Measurements from ENCODE around the gene CHSY1.

CHSY1 gene

GRCh38 chr15:101193806-101194545, 57.9 kb downstream of the CHSY1 start:
- Histone ChIP-seq H3K9ac (ENCODE audit: low read depth, low read length, poor library complexity, severe bottlenecking) (peak overlapping the region; percentile 21), H3K4me1 (ENCODE audit: insufficient read depth, low read length, poor library complexity, severe bottlenecking) (peaks cover 44% of the 10 kb centered on the region), H3F3A (ENCODE audit: low read depth) (peaks cover 9% of the 10 kb centered on the region; the same call in 1 of the 2 replicates), H3K27me3 (ENCODE audit: insufficient read depth, low read length, poor library complexity, severe bottlenecking) (no peaks in the 10 kb centered on the region), H3K4me2 (ENCODE audit: low read depth, low read length, poor library complexity, severe bottlenecking) (peak overlapping the region; percentile 81), H3K4me3 (ENCODE audit: low read length, poor library complexity, severe bottlenecking) (peak overlapping the region; percentile 53), H3K79me2 (ENCODE audit: insufficient read depth, low read length) (peaks cover 100% of the 10 kb centered on the region), H3K9me3 (ENCODE audit: insufficient read depth, low read depth, low read length) (no peaks in the 10 kb centered on the region), H3K36me3 (ENCODE audit: insufficient read depth, low read length) (no peaks in the 10 kb centered on the region; the same call in 1 of the 2 replicates), H3K9me2 (replicated peaks; ENCODE audit: low read depth, low read length) (no peaks in the 10 kb centered on the region), H2AFZ (ENCODE audit: low read length) (no peak overlapping the region), H4K20me1 (ENCODE audit: insufficient read depth, low read length, poor library complexity, severe bottlenecking) (peaks cover 97% of the 10 kb centered on the region)
- TF ChIP-seq CTCF (conservative IDR thresholded peaks at IDR 0.05; ENCODE audit: low read length) (no peak), EZH2phosphoT487 (IDR thresholded peaks at IDR 0.05; ENCODE audit: borderline replicate concordance) (no peak)

- H3K27me3 ChIP-seq (ENCODE audit: insufficient read depth, low read length, poor library complexity, severe bottlenecking) = no peaks in the 10 kb centered on the region
- H3K4me3 ChIP-seq (ENCODE audit: low read length, poor library complexity, severe bottlenecking) = no peak overlapping the region
- no peaks in the 10 kb centered on the region for H3K9me3 ChIP-seq (ENCODE audit: insufficient read depth, low read depth, low read length)
- TF ChIP-seq CTCF (conservative IDR thresholded peaks at IDR 0.05; ENCODE audit: low read length) = no peak
- TF ChIP-seq EZH2phosphoT487 (IDR thresholded peaks at IDR 0.05; ENCODE audit: borderline replicate concordance) = no peak
- H3K79me2 ChIP-seq (ENCODE audit: insufficient read depth, low read length) = peaks cover 100% of the 10 kb centered on the region
- H4K20me1 ChIP-seq (ENCODE audit: insufficient read depth, low read length, poor library complexity, severe bottlenecking) = peaks cover 97% of the 10 kb centered on the region
- H3K9me2 ChIP-seq (replicated peaks; ENCODE audit: low read depth, low read length) = no peaks in the 10 kb centered on the region
- H3K36me3 ChIP-seq (ENCODE audit: insufficient read depth, low read length) = no peaks in the 10 kb centered on the region; the same call in 1 of the 2 replicates
- no peak overlapping the region for H2AFZ ChIP-seq (ENCODE audit: low read length)
- H3F3A ChIP-seq (ENCODE audit: low read depth) = peaks cover 9% of the 10 kb centered on the region; the same call in 1 of the 2 replicates
- H3K4me1 ChIP-seq (ENCODE audit: insufficient read depth, low read length, poor library complexity, severe bottlenecking) = peaks cover 40% of the 10 kb centered on the region
- H3K4me2 ChIP-seq (ENCODE audit: low read depth, low read length, poor library complexity, severe bottlenecking) = no peak overlapping the region
- no peak overlapping the region for H3K9ac ChIP-seq (ENCODE audit: low read depth, low read length, poor library complexity, severe bottlenecking)
These were observed 58.7 kb downstream of the CHSY1 start for GRCh38 chr15:101193120-101193644.

- no peak overlapping the region for H3K4me2 ChIP-seq (ENCODE audit: low read depth, low read length, poor library complexity, severe bottlenecking)
These were observed 59.8 kb downstream of the CHSY1 start for GRCh38 chr15:101192081-101192480.

More at GRCh38 chr15:101192081-101192480, 59.8 kb downstream of the CHSY1 start:
- Histone ChIP-seq H2AFZ (ENCODE audit: low read length) (no peak overlapping the region), H3K4me1 (ENCODE audit: insufficient read depth, low read length, poor library complexity, severe bottlenecking) (peaks cover 41% of the 10 kb centered on the region), H3K9me2 (replicated peaks; ENCODE audit: low read depth, low read length) (no peaks in the 10 kb centered on the region), H4K20me1 (ENCODE audit: insufficient read depth, low read length, poor library complexity, severe bottlenecking) (peaks cover 98% of the 10 kb centered on the region), H3K9ac (ENCODE audit: low read depth, low read length, poor library complexity, severe bottlenecking) (no peak overlapping the region), H3K9me3 (ENCODE audit: insufficient read depth, low read depth, low read length) (no peaks in the 10 kb centered on the region), H3K79me2 (ENCODE audit: insufficient read depth, low read length) (peaks cover 100% of the 10 kb centered on the region), H3K27me3 (ENCODE audit: insufficient read depth, low read length, poor library complexity, severe bottlenecking) (no peaks in the 10 kb centered on the region), H3F3A (ENCODE audit: low read depth) (peaks cover 9% of the 10 kb centered on the region; the same call in 1 of the 2 replicates), H3K36me3 (ENCODE audit: insufficient read depth, low read length) (peaks cover 6% of the 10 kb centered on the region; the same call in 1 of the 2 replicates), H3K4me3 (ENCODE audit: low read length, poor library complexity, severe bottlenecking) (no peak overlapping the region)
- no peak for TF ChIP-seq EZH2phosphoT487 (IDR thresholded peaks at IDR 0.05; ENCODE audit: borderline replicate concordance)
- no peak for TF ChIP-seq CTCF (conservative IDR thresholded peaks at IDR 0.05; ENCODE audit: low read length)
